ENCODE measurements around the gene RFX1. TPM values are rescaled to one million over a fixed set of nuclear protein-coding genes. Genes with fewer than 3 reads are reported as not detected.
A peak's percentile ranks its signal among the peaks of the same experiment; 100 is the strongest.

RFX1 gene
- total and polyA plus RNA-seq, 2 donors (not counting 1 experiment from before 2014, with no cell fraction given): 9.2 to 33.3 TPM

- Histone ChIP-seq H4K20me1 (ENCODE audit: control insufficient read depth, insufficient read depth, low read length, poor library complexity, severe bottlenecking) (peaks cover 51% of the 10 kb centered on the region), H2AFZ (ENCODE audit: insufficient read depth, low read depth, low read length, poor library complexity, severe bottlenecking) (no peak overlapping the region), H3K4me1 (ENCODE audit: control insufficient read depth in 2 of 2, insufficient read depth in 2 of 2, low read length in 2 of 2) (peaks cover 15 to 18% of the 10 kb centered on the region in 2 donors), H3K9ac (ENCODE audit: low read length) (no peak overlapping the region), H3K27me3 (replicated peaks in 1 of 4; ENCODE audit: control extremely low read depth in 1 of 4, control insufficient read depth in 3 of 4, insufficient read depth in 4 of 4, low read length in 3 of 4) (no peaks in the 10 kb centered on the region), H3K27ac (ENCODE audit: low read length in 2 of 2) (no peak overlapping the region), H3K4me3 (ENCODE audit: control extremely low read depth in 1 of 5, extremely low read depth in 1 of 5, insufficient read depth in 1 of 5, low read depth in 2 of 5, low read length in 4 of 5) (no peak overlapping the region), H3K4me2 (replicated peaks; ENCODE audit: low read depth, low read length, poor library complexity, severe bottlenecking) (no peak overlapping the region), H3K79me2 (ENCODE audit: control insufficient read depth, insufficient read depth, low read length) (peaks cover 30% of the 10 kb centered on the region), H3K9me3 (ENCODE audit: control extremely low read depth in 1 of 3, control insufficient read depth in 2 of 3, insufficient read depth in 1 of 3, low read length in 2 of 3) (no peaks in the 10 kb centered on the region), H3K36me3 (replicated peaks in 1 of 2; ENCODE audit: control extremely low read depth in 1 of 2, control insufficient read depth in 1 of 2, extremely low read depth in 1 of 2, insufficient read depth in 2 of 2, low read length in 1 of 2) (peaks cover 0 to 54% of the 10 kb centered on the region in 2 experiments)
- Mint-ChIP-seq H3K4me3 (no peak overlapping the region), H3K9me3 (ENCODE audit: insufficient read depth) (no peaks in the 10 kb centered on the region), H3K4me1 (peaks cover 21% of the 10 kb centered on the region), H3K27me3 (no peaks in the 10 kb centered on the region), H3K27ac (peak overlapping the region; percentile 15)
- intact Hi-C loops (cut with micrococcal nuclease): no loop called here
- WGBS (ENCODE audit: insufficient coverage): 98% methylated on average over 41 of the region's 42 CpGs
- POLR2A ChIA-PET: interaction anchor here (0.6 to 1.3 kb wide), 2 partner anchors 43 to 50 kb away, joined by 3 read pairs; partner anchors contain the start of gene RFX1
- TF ChIP-seq EZH2 (IDR thresholded peaks at IDR 0.05; ENCODE audit: borderline replicate concordance, insufficient read depth, low read depth, low read length, poor library complexity, severe bottlenecking): no peak
- TF ChIP-seq CTCF (IDR thresholded peaks at IDR 0.05): no peak
- peak; percentile 15 for DNase-seq
- CTCF ChIA-PET: interaction anchor here (0.9 to 2.4 kb wide), 3 partner anchors 76 to 92 kb away, joined by 3 to 9 read pairs (median 4); partner anchors contain the start of gene IL27RA
- no peak for ATAC-seq (ENCODE audit: low read depth)
Observed at GRCh38 chr19:13955662-13956364, 50.3 kb downstream of the RFX1 start.

- Histone ChIP-seq H2AFZ (ENCODE audit: insufficient read depth, low read depth, low read length, poor library complexity, severe bottlenecking) (no peak overlapping the region), H3K4me1 (ENCODE audit: control insufficient read depth in 2 of 2, insufficient read depth in 2 of 2, low read length in 2 of 2) (peaks cover 15 to 18% of the 10 kb centered on the region in 2 donors), H3K4me3 (ENCODE audit: control extremely low read depth in 1 of 5, extremely low read depth in 1 of 5, insufficient read depth in 1 of 5, low read depth in 2 of 5, low read length in 4 of 5) (no peak overlapping the region), H3K27me3 (replicated peaks in 1 of 4; ENCODE audit: control extremely low read depth in 1 of 4, control insufficient read depth in 3 of 4, insufficient read depth in 4 of 4, low read length in 3 of 4) (no peaks in the 10 kb centered on the region), H3K36me3 (replicated peaks in 1 of 2; ENCODE audit: control extremely low read depth in 1 of 2, control insufficient read depth in 1 of 2, extremely low read depth in 1 of 2, insufficient read depth in 2 of 2, low read length in 1 of 2) (peaks cover 0 to 44% of the 10 kb centered on the region in 2 experiments), H3K27ac (ENCODE audit: low read length in 2 of 2) (no peak overlapping the region), H3K9me3 (ENCODE audit: control extremely low read depth in 1 of 3, control insufficient read depth in 2 of 3, insufficient read depth in 1 of 3, low read length in 2 of 3) (no peaks in the 10 kb centered on the region), H4K20me1 (ENCODE audit: control insufficient read depth, insufficient read depth, low read length, poor library complexity, severe bottlenecking) (peaks cover 49% of the 10 kb centered on the region), H3K4me2 (replicated peaks; ENCODE audit: low read depth, low read length, poor library complexity, severe bottlenecking) (peak overlapping the region; percentile 98), H3K9ac (ENCODE audit: low read length) (no peak overlapping the region), H3K79me2 (ENCODE audit: control insufficient read depth, insufficient read depth, low read length) (peaks cover 30% of the 10 kb centered on the region)
- intact Hi-C loops (cut with micrococcal nuclease): loop anchor here (5.0 kb wide), 1 partner anchor 118 kb away; the partner anchor contains the start of gene MISP3
- Mint-ChIP-seq H3K4me1 (peaks cover 21% of the 10 kb centered on the region), H3K4me3 (peak overlapping the region; percentile 96), H3K27ac (peak overlapping the region; percentile 67), H3K27me3 (no peaks in the 10 kb centered on the region), H3K9me3 (ENCODE audit: insufficient read depth) (no peaks in the 10 kb centered on the region)
- ChIA-PET CTCF (interaction anchor here (1.5 to 2.4 kb wide), 4 partner anchors 51 to 94 kb away, joined by 3 to 9 read pairs (median 6); partner anchors contain the start of gene IL27RA), POLR2A (interaction anchor here (1.3 to 2.8 kb wide), 2 partner anchors 52 to 77 kb away, joined by 3 to 12 read pairs; partner anchors contain the start of genes IL27RA and RFX1)
- DNase-seq: no peak
- 94% methylated on average over 15 of the region's 15 CpGs for WGBS (ENCODE audit: insufficient coverage)
- no peak for ATAC-seq (ENCODE audit: low read depth)
- no peak for TF ChIP-seq EZH2 (IDR thresholded peaks at IDR 0.05; ENCODE audit: borderline replicate concordance, insufficient read depth, low read depth, low read length, poor library complexity, severe bottlenecking)
- TF ChIP-seq CTCF (IDR thresholded peaks at IDR 0.05): no peak
Observed at GRCh38 chr19:13954185-13954584, 51.9 kb downstream of the RFX1 start.

Measured in B cell (primary cell).